ENCODE results near the gene PRKG1. TPM values are rescaled to one million over a fixed set of nuclear protein-coding genes. Genes with fewer than 3 reads are reported as not detected.

Gene PRKG1
- total RNA-seq, 1 experiment from 2014 or later = 10.4 TPM

GRCh38 chr10:51804866-51805265 is 730.6 kb downstream of the PRKG1 start:
- no peak overlapping the region for H3K27ac Mint-ChIP-seq
- no CpG with 5 or more reads among the region's 3 CpGs for WGBS (ENCODE audit: extremely low coverage, insufficient read length, low lambda C conversion rate)
- Histone ChIP-seq H3K9me3 (ENCODE audit: control insufficient read depth, low read depth, low read length) (no peaks in the 10 kb centered on the region), H3K18ac (ENCODE audit: insufficient read length, low read depth, low read length) (no peak overlapping the region), H4K8ac (replicated peaks; ENCODE audit: insufficient read length, low read depth, low read length) (no peak overlapping the region), H3K4me1 (ENCODE audit: insufficient read depth, low read length) (no peaks in the 10 kb centered on the region; the same call in 1 of the 2 replicates), H3T11ph (ENCODE audit: low read length) (no peak overlapping the region), H2BK5ac (ENCODE audit: insufficient read length, low read length) (no peak overlapping the region), H3K23ac (ENCODE audit: insufficient read length, low read depth, low read length) (no peak overlapping the region), H3K9ac (ENCODE audit: extremely low read depth, insufficient read length, low read length) (no peak overlapping the region), H3K23me2 (ENCODE audit: insufficient read length, low read depth, low read length, poor library complexity, severe bottlenecking) (no peaks in the 10 kb centered on the region), H2BK12ac (ENCODE audit: insufficient read length, low read depth, low read length) (no peak overlapping the region), H2BK20ac (ENCODE audit: low read depth, low read length, poor library complexity, severe bottlenecking) (no peak overlapping the region), H3K27me3 (ENCODE audit: insufficient read depth, low read length) (no peaks in the 10 kb centered on the region), H2BK15ac (ENCODE audit: low read depth, low read length) (no peak overlapping the region), H3K56ac (ENCODE audit: insufficient read length, low read depth, low read length) (no peak overlapping the region), H3K4me2 (ENCODE audit: insufficient read depth, insufficient read length, low read length) (no peak overlapping the region), H4K20me1 (ENCODE audit: control insufficient read depth, insufficient read depth, insufficient read length) (no peaks in the 10 kb centered on the region), H4K5ac (ENCODE audit: insufficient read length, low read depth, low read length) (no peak overlapping the region), H3K79me2 (ENCODE audit: insufficient read depth, low read length) (no peaks in the 10 kb centered on the region), H2AFZ (ENCODE audit: low read length) (no peak overlapping the region), H2AK5ac (ENCODE audit: insufficient read length, low read length) (no peak overlapping the region), H3K4ac (ENCODE audit: low read depth, low read length) (no peak overlapping the region), H2BK120ac (ENCODE audit: low read depth, low read length, poor library complexity, severe bottlenecking) (no peak overlapping the region), H3K14ac (ENCODE audit: insufficient read depth, low read length) (no peak overlapping the region), H3K27ac (ENCODE audit: insufficient read length, low read depth, low read length) (no peak overlapping the region), H4K91ac (ENCODE audit: insufficient read length, low read depth, low read length) (no peak overlapping the region), H3K79me1 (ENCODE audit: insufficient read depth, low read depth, low read length, poor library complexity, severe bottlenecking) (no peaks in the 10 kb centered on the region)
- H3K4me1 Mint-ChIP-seq = peaks cover 8 to 14% of the 10 kb centered on the region in 2 experiments
- no peaks in the 10 kb centered on the region for H3K36me3 Mint-ChIP-seq (ENCODE audit: insufficient read depth in 1 of 3, low read depth in 3 of 3)
- no peaks in the 10 kb centered on the region for H3K9me3 Mint-ChIP-seq
- H3K27me3 Mint-ChIP-seq (ENCODE audit: low read depth) = no peaks in the 10 kb centered on the region; the same call in 1 of the 2 replicates
- no peak overlapping the region for H3K4me3 Mint-ChIP-seq
- no peak for TF ChIP-seq CTCF (conservative IDR thresholded peaks at IDR 0.05)
- no peak for DNase-seq

Data from H9 (cell line).